Astrocyte (in vitro differentiated cells and primary cell): Measurements from ENCODE around the gene SOBP.

Experiments used
- EZH2 ChIP-seq: IDR thresholded peaks from 2 replicates; pipeline ENCODE4 v1.6.1; 2012; ENCODE audit warnings: mild to moderate bottlenecking, low read length, inconsistent platforms; ENCODE audit not compliant: insufficient read depth
- TF ChIP-seq, protein P1 (sequence below): IDR thresholded peaks from 2 replicates; pipeline ENCODE4 v1.5.1; 2011; ENCODE audit warnings: low read depth, mild to moderate bottlenecking, inconsistent platforms, low read length, moderate library complexity; ENCODE audit not compliant: insufficient read depth

DNA sequence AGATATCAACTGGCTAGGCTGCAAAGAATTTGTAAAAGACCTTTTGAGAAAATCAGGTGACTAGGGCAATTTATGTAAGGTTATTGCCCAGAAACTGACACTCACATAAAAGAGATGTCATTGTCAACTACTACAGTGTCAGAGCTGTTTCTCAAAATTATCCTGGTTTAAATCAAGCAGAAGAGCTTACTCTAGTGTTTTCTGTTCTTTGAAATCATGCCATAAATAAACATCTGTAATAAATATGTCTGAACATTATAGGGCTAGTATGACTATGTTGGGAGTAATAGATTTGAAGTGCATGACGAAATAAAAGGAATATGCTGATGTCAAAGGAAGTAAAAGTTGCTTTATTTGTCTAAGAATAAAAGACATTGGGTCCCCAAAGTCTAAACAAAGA is 19.6 kb upstream of the SOBP start:
- TF ChIP-seq, protein P1, sequence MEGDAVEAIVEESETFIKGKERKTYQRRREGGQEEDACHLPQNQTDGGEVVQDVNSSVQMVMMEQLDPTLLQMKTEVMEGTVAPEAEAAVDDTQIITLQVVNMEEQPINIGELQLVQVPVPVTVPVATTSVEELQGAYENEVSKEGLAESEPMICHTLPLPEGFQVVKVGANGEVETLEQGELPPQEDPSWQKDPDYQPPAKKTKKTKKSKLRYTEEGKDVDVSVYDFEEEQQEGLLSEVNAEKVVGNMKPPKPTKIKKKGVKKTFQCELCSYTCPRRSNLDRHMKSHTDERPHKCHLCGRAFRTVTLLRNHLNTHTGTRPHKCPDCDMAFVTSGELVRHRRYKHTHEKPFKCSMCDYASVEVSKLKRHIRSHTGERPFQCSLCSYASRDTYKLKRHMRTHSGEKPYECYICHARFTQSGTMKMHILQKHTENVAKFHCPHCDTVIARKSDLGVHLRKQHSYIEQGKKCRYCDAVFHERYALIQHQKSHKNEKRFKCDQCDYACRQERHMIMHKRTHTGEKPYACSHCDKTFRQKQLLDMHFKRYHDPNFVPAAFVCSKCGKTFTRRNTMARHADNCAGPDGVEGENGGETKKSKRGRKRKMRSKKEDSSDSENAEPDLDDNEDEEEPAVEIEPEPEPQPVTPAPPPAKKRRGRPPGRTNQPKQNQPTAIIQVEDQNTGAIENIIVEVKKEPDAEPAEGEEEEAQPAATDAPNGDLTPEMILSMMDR, result no peak
- TF ChIP-seq EZH2, result no peak
